HepG2 (cell line): ENCODE data around the gene TUBAL3. TPM values are rescaled to one million over a fixed set of nuclear protein-coding genes. Genes with fewer than 3 reads are reported as not detected.

Source experiments
- ATAC-seq: fragments of 200-7000 bp; cut with Tn5 transposase; 3 replicates; pipeline ENCODE4 v1.9.1; 2020; ENCODE audit warnings: mild to moderate bottlenecking, moderate library complexity
- BruUV-seq: library from RNA; stranded (reverse); fragments of 400-500 nt; replicated peaks from 2 replicates; lab custom pipeline; 2021; lab: Mats Ljungman, UMichigan
- CTCF ChIA-PET: fragments of 300-600 bp; formaldehyde crosslinking; extraction: SDS; loops from one replicate; lab custom pipeline; 2021; ENCODE audit warnings: low total read pairs, inconsistent platforms, low intra/inter-chr PET ratio; lab: Yijun Ruan, JAX
- POLR2A ChIA-PET: fragments of 350-600 bp; sonication (Branson Sonifier 250); formaldehyde crosslinking; loops from one replicate; lab custom pipeline; 2020; ENCODE audit warnings: antibody characterized with exemption, inconsistent platforms; lab: Yijun Ruan, JAX
- DNase-seq: peaks from one replicate; pipeline ENCODE4 v3.0.0-alpha.2; 2015; ENCODE audit warnings: low spot score
- FAIRE-seq: peaks from 3 replicates; lab custom pipeline; 2011; peaks lifted over from hg19 to GRCh38; lab: Jason Lieb, UNC
- H2AFZ ChIP-seq: one replicate; pipeline ENCODE4 v1.6.1; 2011; ENCODE audit warnings: low read length, inconsistent platforms
- H3K27ac ChIP-seq: fragments of 300-600 bp; 3 replicates; pipeline ENCODE4 v1.8.0; 2011; ENCODE audit warnings: mixed run types, mild to moderate bottlenecking, mixed read lengths, low read length, inconsistent platforms; ENCODE audit not compliant: insufficient read depth; ENCODE audit errors: extremely low read length
- H3K27me3 ChIP-seq, 2 experiments: fragments of 200-600 bp in 1 of 2; 2 replicates in 1 of 2; 3 replicates in 1 of 2; pipeline versions ENCODE4 v1.6.0 to v1.8.0; 2011; ENCODE audit warnings: low read length in 2 of 2, mild to moderate bottlenecking in 2 of 2, moderate library complexity in 2 of 2, inconsistent platforms in 1 of 2; ENCODE audit not compliant: insufficient read depth in 2 of 2, control insufficient read depth in 1 of 2
- H3K36me3 ChIP-seq, 2 experiments: fragments of 200-600 bp in 1 of 2; replicated peaks in 1 of 2; 2 replicates in 1 of 2; 3 replicates in 1 of 2; pipeline versions ENCODE4 v1.5.1 to v1.8.0; 2011; ENCODE audit warnings: low read length in 2 of 2, inconsistent platforms in 1 of 2; ENCODE audit not compliant: insufficient read depth in 2 of 2, control insufficient read depth in 1 of 2
- H3K4me1 ChIP-seq: 2 replicates; pipeline ENCODE4 v1.5.1; 2012; ENCODE audit warnings: low read length, inconsistent platforms; ENCODE audit not compliant: insufficient read depth
- H3K4me2 ChIP-seq: 2 replicates; pipeline ENCODE4 v1.6.0; 2011; ENCODE audit warnings: low read depth, low read length, inconsistent platforms
- H3K4me3 ChIP-seq, 3 experiments: fragments of 200-600 bp in 1 of 3; sonication (generic), shearing (Covaris generic) in 1 of 3; replicated peaks in 1 of 3; 2 replicates each; pipeline ENCODE4 v1.5.1; 2011 to 2016; ENCODE audit warnings: low read length in 3 of 3, inconsistent platforms in 2 of 3, low read depth in 2 of 3, mild to moderate bottlenecking in 2 of 3, control low read depth in 1 of 3, mixed read lengths in 1 of 3; ENCODE audit not compliant: insufficient read depth in 1 of 3
- H3K79me2 ChIP-seq: one replicate; pipeline ENCODE4 v1.6.1; 2011; ENCODE audit warnings: low read length, inconsistent platforms; ENCODE audit not compliant: insufficient read depth
- H3K9ac ChIP-seq: 2 replicates; pipeline ENCODE4 v1.6.0; 2011; ENCODE audit warnings: mild to moderate bottlenecking, low read depth, low read length, inconsistent platforms; ENCODE audit not compliant: insufficient read depth
- H3K9me3 ChIP-seq: 2 replicates; pipeline ENCODE4 v1.5.1; 2012; ENCODE audit warnings: mild to moderate bottlenecking, low read length
- H4K20me1 ChIP-seq: 2 replicates; pipeline ENCODE4 v1.6.0; 2011; ENCODE audit warnings: inconsistent platforms, mild to moderate bottlenecking, low read length, moderate library complexity; ENCODE audit not compliant: insufficient read depth
- PAXIP1 ChIP-seq: sonication (generic); formaldehyde crosslinking; conservative IDR thresholded peaks from 2 replicates; pipeline ENCODE4 v1.4.0; 2020; ENCODE audit warnings: mild to moderate bottlenecking, missing genetic modification reagents, moderate library complexity
- SIX4 ChIP-seq: sonication (generic); formaldehyde crosslinking; IDR thresholded peaks from 2 replicates; pipeline ENCODE4 v1.4.0; 2020; ENCODE audit warnings: missing genetic modification reagents
- ZNF549 ChIP-seq: sonication (generic); formaldehyde crosslinking; IDR thresholded peaks from 2 replicates; pipeline ENCODE4 v1.5.0; 2020; ENCODE audit warnings: missing genetic modification reagents
- ZNF672 ChIP-seq: sonication (generic); formaldehyde crosslinking; IDR thresholded peaks from 2 replicates; pipeline ENCODE4 v1.8.1; 2022; ENCODE audit warnings: missing genetic modification reagents
- WGBS: methylation state at CpG from one replicate; pipeline ENCODE4 v1.1.6; 2017; ENCODE audit warnings: low lambda C conversion rate; 5-methylcytosine and 5-hydroxymethylcytosine counted together
- in situ Hi-C: cut with HindIII; loops from 2 replicates; pipeline ENCODE4 v1.10.0; 2017; ENCODE audit warnings: low pct_unique_long_range_greater_than_20kb; ENCODE audit not compliant: extremely low pct_ligation_motif_present
- intact Hi-C: fragments of 100-400 bp; cut with micrococcal nuclease; formaldehyde crosslinking; loops from one replicate; pipeline ENCODE4 v1.10.0; 2022; ENCODE audit not compliant: unreplicated experiment
- polyA plus RNA-seq, 8 experiments: library from polyadenylated mRNA; depleted of rRNA in 3 of 8; stranded (reverse) in 7 of 8; unstranded in 1 of 8; fragments of >200 nt; fragmentation: Illumina TruSeq in 4 of 8; extraction: Trizol in 4 of 8; gene quantifications; 2 replicates each; pipeline versions ENCODE4 v1.2.1 to v1.2.3, GENCODE V29; 2011 to 2016; ENCODE audit warnings: low read depth in 4 of 8, missing spikeins in 1 of 8, mixed read lengths in 1 of 8; ENCODE audit not compliant: insufficient read depth in 1 of 8
- total RNA-seq, 5 experiments: library from RNA; depleted of rRNA; stranded (reverse); fragments of >200 nt; fragmentation: Illumina TruSeq; extraction: Trizol; gene quantifications; 2 replicates each; pipeline ENCODE4 v1.2.3, GENCODE V29; 2016; ENCODE audit warnings: low read depth in 1 of 5

TUBAL3 gene
- total and polyA plus RNA-seq, 2 of the 13 experiments (the other 11 are each of a cell fraction or from before 2014, with no cell fraction given), result 0.07 to 0.26 TPM

DNA sequence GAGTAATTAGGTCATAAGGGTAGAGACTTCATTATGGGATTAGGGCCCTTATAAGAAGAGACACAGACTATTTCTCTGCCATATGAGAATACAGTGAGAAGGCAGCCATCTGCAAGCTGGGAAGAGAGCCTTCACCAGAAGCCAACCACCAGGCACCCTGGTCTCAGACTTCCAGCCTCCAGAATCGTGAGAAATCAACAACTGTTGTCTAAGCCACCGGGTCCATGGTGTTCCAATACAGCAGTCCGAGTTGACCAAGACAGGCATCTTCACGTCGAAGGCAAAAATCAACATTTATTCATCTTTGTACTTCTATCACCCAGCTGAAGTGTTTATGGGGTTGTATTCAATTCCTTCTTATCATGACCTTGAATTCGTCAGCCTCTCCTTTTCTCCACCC, 5.3 kb downstream of the TUBAL3 start:
- no peak overlapping the region for H2AFZ ChIP-seq
- H3K36me3 ChIP-seq, result no peaks in the 10 kb centered on the region
- FAIRE-seq, result no peak
- H3K79me2 ChIP-seq, result no peaks in the 10 kb centered on the region
- BruUV-seq, result no TSS peak
- intact Hi-C loops, result no loop called here
- no peak overlapping the region for H3K27ac ChIP-seq
- H3K4me2 ChIP-seq, result no peak overlapping the region
- TF ChIP-seq ZNF549 (CRISPR knock-in tag) (no peak), SIX4 (CRISPR knock-in tag) (no peak), ZNF672 (CRISPR knock-in tag) (no peak), PAXIP1 (CRISPR knock-in tag) (no peak)
- 34% methylated on average over 6 of the region's 6 CpGs for whole genome bisulfite sequencing
- H3K4me3 ChIP-seq, result no peak overlapping the region
- no peaks in the 10 kb centered on the region for H4K20me1 ChIP-seq
- in situ Hi-C loops, result loop anchor here (25.0 kb wide), 1 partner anchor 562 kb away; the partner anchor contains the start of gene AKR1E2
- ChIA-PET CTCF (no interaction called here), POLR2A (no interaction called here)
- H3K9ac ChIP-seq, result no peak overlapping the region
- no peak for DNase-seq
- H3K27me3 ChIP-seq, result peaks cover 2 to 13% of the 10 kb centered on the region in 2 experiments; a peak in 3 of 5 replicates
- 0 out of 2 replicates have a peak, but pooled peaks cover 2% of the 10 kb centered on the region for H3K4me1 ChIP-seq
- no peaks in the 10 kb centered on the region for H3K9me3 ChIP-seq
- no peak for ATAC-seq
